ENCODE measurements around the gene LAMC2. TPM values are rescaled to one million over a fixed set of nuclear protein-coding genes. Genes with fewer than 3 reads are reported as not detected.

Gene LAMC2
- total and polyA plus RNA-seq, 2 of the 8 experiments (the other 6 are each of a cell fraction or from before 2014, with no cell fraction given) = 4.6 to 12.9 TPM

DNA sequence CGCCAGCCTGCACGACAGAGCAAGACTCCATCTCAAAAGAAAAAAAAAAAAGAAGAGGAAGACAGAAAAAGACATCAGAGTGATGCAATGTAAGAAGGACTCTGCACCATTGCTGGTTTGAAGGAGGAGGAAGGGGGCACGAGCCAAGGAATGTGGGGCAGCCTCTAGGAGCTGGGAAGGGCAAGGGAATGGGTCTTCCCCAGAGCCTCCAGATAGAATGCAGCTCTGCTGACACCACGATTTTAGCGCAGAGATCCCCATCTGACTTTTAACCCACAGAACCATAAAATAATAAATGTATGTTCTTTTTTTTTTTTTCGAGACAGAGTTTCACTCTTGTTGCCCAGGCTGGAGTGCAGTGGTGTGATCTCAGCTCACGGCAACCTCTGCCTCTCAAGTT, 33.9 kb upstream of the LAMC2 start:
- no peak overlapping the region for H3K4ac ChIP-seq (replicated peaks; ENCODE audit: insufficient read length, low read depth, low read length)
- no peak overlapping the region for H2BK12ac ChIP-seq (ENCODE audit: low read depth, low read length)
- CTCF ChIA-PET (ENCODE audit: partially characterized antibody) = interaction anchor here (0.8 to 1.5 kb wide), 3 partner anchors 11 to 189 kb away, joined by 3 to 4 read pairs (median 3); no protein-coding TSS in a partner anchor
- no peak overlapping the region for H3K56ac ChIP-seq (replicated peaks; ENCODE audit: insufficient read length, low read depth, low read length)
- no peak overlapping the region for H3K23ac ChIP-seq (ENCODE audit: insufficient read length)
- WGBS, 2 experiments (ENCODE audit: extremely low coverage in 1 of 2, insufficient coverage in 1 of 2, insufficient read length in 1 of 2, insufficient replicate concordance in 2 of 2, low coverage in 1 of 2, low lambda C conversion rate in 2 of 2, missing lambda C conversion rate in 1 of 2) = 99% methylated on average over 7 of the region's 7 CpGs; no CpG with 5 or more reads in 1 of the 2 experiments
- DNase-seq (ENCODE audit: low read depth in 1 of 2, low spot score in 2 of 2) = no peak
- H3K23me2 ChIP-seq (ENCODE audit: low read depth, low read length) = peaks cover 5% of the 10 kb centered on the region; the same call in 1 of the 2 replicates
- H3K79me1 ChIP-seq (ENCODE audit: low read depth, low read length) = no peaks in the 10 kb centered on the region
- no peak overlapping the region for H4K8ac ChIP-seq (ENCODE audit: extremely low read depth, insufficient read depth, low read length)
- no peaks in the 10 kb centered on the region for H3K79me2 ChIP-seq (ENCODE audit: control insufficient read depth in 1 of 2, insufficient read depth in 2 of 2, low read length in 2 of 2)
- no peaks in the 10 kb centered on the region for H3K4me1 ChIP-seq (replicated peaks in 1 of 4; ENCODE audit: control insufficient read depth in 3 of 4, insufficient read depth in 4 of 4, low read length in 3 of 4)
- H2AK5ac ChIP-seq (ENCODE audit: low read depth, low read length) = no peak overlapping the region
- no peaks in the 10 kb centered on the region for H3K27me3 ChIP-seq (replicated peaks in 1 of 4; ENCODE audit: control insufficient read depth in 3 of 4, extremely low read depth in 1 of 4, insufficient read depth in 3 of 4, low read length in 3 of 4)
- H2BK20ac ChIP-seq (ENCODE audit: low read length) = no peak overlapping the region
- no peak overlapping the region for H4K91ac ChIP-seq (replicated peaks; ENCODE audit: insufficient read length, low read length)
- H3K9ac ChIP-seq (replicated peaks in 1 of 4; ENCODE audit: extremely low read depth in 1 of 4, low read depth in 3 of 4, low read length in 3 of 4) = no peak overlapping the region
- no peak overlapping the region for H3K18ac ChIP-seq (ENCODE audit: extremely low read depth, low read length)
- FAIRE-seq = no peak
- no peak overlapping the region for H2BK5ac ChIP-seq (ENCODE audit: low read depth, low read length)
- H3K27ac ChIP-seq (ENCODE audit: low read depth, low read length) = no peak overlapping the region
- no peak overlapping the region for H2AFZ ChIP-seq (ENCODE audit: low read length)
- no peaks in the 10 kb centered on the region for H4K20me1 ChIP-seq (replicated peaks in 1 of 2; ENCODE audit: control insufficient read depth in 1 of 2, insufficient read depth in 2 of 2, low read length in 2 of 2)
- H3K14ac ChIP-seq (ENCODE audit: insufficient read length) = no peak overlapping the region
- H4K5ac ChIP-seq (ENCODE audit: insufficient read length, low read depth, low read length) = no peak overlapping the region
- H3K4me2 ChIP-seq (ENCODE audit: insufficient read depth in 1 of 2, low read depth in 2 of 2, low read length in 2 of 2) = no peak overlapping the region
- no peaks in the 10 kb centered on the region for H3K9me3 ChIP-seq (ENCODE audit: insufficient read depth in 2 of 2, low read depth in 1 of 2, low read length in 1 of 2)
- no peak overlapping the region for H2BK120ac ChIP-seq (replicated peaks; ENCODE audit: low read depth, low read length)
- no peak overlapping the region for H2BK15ac ChIP-seq (ENCODE audit: low read length)
- POLR2A ChIA-PET (ENCODE audit: partially characterized antibody) = no interaction called here
- H3K4me3 ChIP-seq (ENCODE audit: extremely low read depth in 1 of 4, insufficient read depth in 2 of 4, low read depth in 3 of 4, low read length in 4 of 4) = no peak overlapping the region
- H3K36me3 ChIP-seq (ENCODE audit: control insufficient read depth in 2 of 4, insufficient read depth in 4 of 4, low read length in 3 of 4) = no peaks in the 10 kb centered on the region
- TF ChIP-seq ZNF274 (IDR thresholded peaks at IDR 0.05; ENCODE audit: borderline replicate concordance, extremely low read depth, low read length) = no peak
- TF ChIP-seq CBX8 (IDR thresholded peaks at IDR 0.05; ENCODE audit: borderline replicate concordance, low read depth, low read length) = no peak
